HG03159 (cell line): ENCODE results near the gene NUDT3.
"Not testable (repeated sequence)": the region's sequence is repeated elsewhere in the genome, so short reads cannot be mapped to it uniquely, and the experiment has no call there.

Experiments
- ATAC-seq: cut with Tn5 transposase; IDR thresholded peaks from one replicate; pipeline ENCODE4 v1.9.1; 2021; ENCODE audit warnings: mild to moderate bottlenecking, moderate library complexity; ENCODE audit not compliant: unreplicated experiment

Gene NUDT3

GRCh38 chr6:34346175-34347119, 46.0 kb downstream of the NUDT3 start:
- ATAC-seq: peak; percentile 78

GRCh38 chr6:34343806-34344205, 48.7 kb downstream of the NUDT3 start:
- no peak for ATAC-seq

GRCh38 chr6:34342247-34342646, 50.2 kb downstream of the NUDT3 start:
- no peak for ATAC-seq

- ATAC-seq: no peak
Measured at GRCh38 chr6:34341481-34341971, 50.9 kb downstream of the NUDT3 start.

- ATAC-seq: no peak
Measured at GRCh38 chr6:34340906-34341480, 51.5 kb downstream of the NUDT3 start.

- ATAC-seq: no peak
Measured at GRCh38 chr6:34340394-34340793, 52.1 kb downstream of the NUDT3 start.

GRCh38 chr6:34339971-34340370, 52.5 kb downstream of the NUDT3 start:
- no peak for ATAC-seq

GRCh38 chr6:34339432-34339831, 53.0 kb downstream of the NUDT3 start:
- no peak for ATAC-seq

GRCh38 chr6:34338811-34339210, 53.7 kb downstream of the NUDT3 start:
- no peak for ATAC-seq

GRCh38 chr6:34338377-34338776, 54.1 kb downstream of the NUDT3 start:
- no peak for ATAC-seq

GRCh38 chr6:34334796-34335416, 57.6 kb downstream of the NUDT3 start:
- ATAC-seq: no peak

GRCh38 chr6:34333858-34334257, 58.6 kb downstream of the NUDT3 start:
- no peak for ATAC-seq

GRCh38 chr6:34332251-34333198, 59.9 kb downstream of the NUDT3 start:
- ATAC-seq: no peak

- ATAC-seq: no peak
Measured at GRCh38 chr6:34331371-34332050, 61.0 kb downstream of the NUDT3 start.

- ATAC-seq: not testable (repeated sequence)
Measured at GRCh38 chr6:34329814-34330213, 62.7 kb downstream of the NUDT3 start.

- no peak for ATAC-seq
Measured at GRCh38 chr6:34328969-34329368, 63.5 kb downstream of the NUDT3 start.

- not testable (repeated sequence) for ATAC-seq
Measured at GRCh38 chr6:34327313-34328205, 64.9 kb downstream of the NUDT3 start.

- ATAC-seq: no peak
Measured at GRCh38 chr6:34325633-34326032, 66.8 kb downstream of the NUDT3 start.
